Measurements from ENCODE around the gene C19orf38.

The C19orf38 gene

DNA sequence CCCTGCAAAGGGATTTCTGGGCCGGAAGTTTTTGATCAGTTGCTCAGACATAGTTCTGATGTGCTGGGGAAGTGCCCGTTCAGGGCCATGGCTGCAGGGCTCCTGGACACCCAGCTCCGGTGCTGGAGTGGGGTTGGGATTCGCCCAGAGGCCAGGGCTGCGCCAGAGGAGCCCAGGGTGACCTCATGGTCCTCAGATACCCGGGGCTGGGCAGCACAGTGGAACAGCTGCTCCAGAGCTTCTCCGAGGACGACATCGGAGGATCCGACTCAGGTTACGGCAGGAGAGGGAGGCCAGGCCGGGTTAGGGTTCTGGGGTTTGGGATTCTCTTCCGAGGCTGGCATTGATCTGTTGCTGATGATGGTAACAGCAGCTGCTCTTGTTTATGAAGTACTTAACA lies 44.0 kb downstream of the C19orf38 start:
- Histone ChIP-seq H3K27ac (ENCODE audit: low read depth, low read length, poor library complexity, severe bottlenecking) (no peak overlapping the region), H3K79me2 (ENCODE audit: insufficient read depth, low read length) (peaks cover 12% of the 10 kb centered on the region; the same call in 1 of the 2 replicates), H3F3A (ENCODE audit: insufficient read depth, low read length) (no peaks in the 10 kb centered on the region), H3K36me3 (ENCODE audit: insufficient read depth, low read length) (no peaks in the 10 kb centered on the region), H3K4me3 (ENCODE audit: low read depth, low read length, poor library complexity, severe bottlenecking) (no peak overlapping the region), H2AFZ (ENCODE audit: low read length) (no peak overlapping the region), H3K4me2 (ENCODE audit: low read length) (no peak overlapping the region), H3K27me3 (ENCODE audit: insufficient read depth, low read length) (no peaks in the 10 kb centered on the region), H4K20me1 (ENCODE audit: insufficient read depth, low read length) (no peaks in the 10 kb centered on the region), H3K9ac (ENCODE audit: low read length) (no peak overlapping the region), H3K9me2 (ENCODE audit: low read depth, low read length) (no peaks in the 10 kb centered on the region), H3K4me1 (ENCODE audit: insufficient read depth, low read length, severe bottlenecking) (peaks cover 54% of the 10 kb centered on the region), H3K9me3 (ENCODE audit: low read length) (no peaks in the 10 kb centered on the region)
- TF ChIP-seq, protein P1, sequence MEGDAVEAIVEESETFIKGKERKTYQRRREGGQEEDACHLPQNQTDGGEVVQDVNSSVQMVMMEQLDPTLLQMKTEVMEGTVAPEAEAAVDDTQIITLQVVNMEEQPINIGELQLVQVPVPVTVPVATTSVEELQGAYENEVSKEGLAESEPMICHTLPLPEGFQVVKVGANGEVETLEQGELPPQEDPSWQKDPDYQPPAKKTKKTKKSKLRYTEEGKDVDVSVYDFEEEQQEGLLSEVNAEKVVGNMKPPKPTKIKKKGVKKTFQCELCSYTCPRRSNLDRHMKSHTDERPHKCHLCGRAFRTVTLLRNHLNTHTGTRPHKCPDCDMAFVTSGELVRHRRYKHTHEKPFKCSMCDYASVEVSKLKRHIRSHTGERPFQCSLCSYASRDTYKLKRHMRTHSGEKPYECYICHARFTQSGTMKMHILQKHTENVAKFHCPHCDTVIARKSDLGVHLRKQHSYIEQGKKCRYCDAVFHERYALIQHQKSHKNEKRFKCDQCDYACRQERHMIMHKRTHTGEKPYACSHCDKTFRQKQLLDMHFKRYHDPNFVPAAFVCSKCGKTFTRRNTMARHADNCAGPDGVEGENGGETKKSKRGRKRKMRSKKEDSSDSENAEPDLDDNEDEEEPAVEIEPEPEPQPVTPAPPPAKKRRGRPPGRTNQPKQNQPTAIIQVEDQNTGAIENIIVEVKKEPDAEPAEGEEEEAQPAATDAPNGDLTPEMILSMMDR (IDR thresholded peaks at IDR 0.05; ENCODE audit: low read length), result no peak
- no peak for TF ChIP-seq EZH2 (IDR thresholded peaks at IDR 0.05; ENCODE audit: borderline replicate concordance, low read length)

DNA sequence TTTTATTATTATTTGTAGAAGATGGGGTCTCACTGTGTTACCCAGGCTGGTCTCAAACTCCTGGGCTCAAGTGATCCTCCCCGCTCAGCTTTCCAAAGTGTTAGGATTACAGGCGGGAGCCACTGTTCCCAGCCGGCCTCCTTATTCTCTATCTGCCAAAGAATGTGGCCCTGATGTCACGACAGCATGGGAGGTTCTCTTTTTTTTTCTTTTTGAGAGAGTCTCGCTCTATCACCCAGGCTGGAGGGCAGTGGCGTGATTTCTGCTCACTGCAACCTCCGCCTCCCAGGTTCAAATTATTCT lies 46.6 kb downstream of the C19orf38 start:
- Histone ChIP-seq H3K27me3 (ENCODE audit: insufficient read depth, low read length) (no peaks in the 10 kb centered on the region), H3K9me2 (ENCODE audit: low read depth, low read length) (no peaks in the 10 kb centered on the region), H3K36me3 (ENCODE audit: insufficient read depth, low read length) (no peaks in the 10 kb centered on the region), H4K20me1 (ENCODE audit: insufficient read depth, low read length) (no peaks in the 10 kb centered on the region), H3K79me2 (ENCODE audit: insufficient read depth, low read length) (peaks cover 19% of the 10 kb centered on the region; the same call in 1 of the 2 replicates), H3K27ac (ENCODE audit: low read depth, low read length, poor library complexity, severe bottlenecking) (peak overlapping the region; percentile 78), H3K9ac (ENCODE audit: low read length) (no peak overlapping the region; the same call in 1 of the 2 replicates), H2AFZ (ENCODE audit: low read length) (no peak overlapping the region), H3K4me1 (ENCODE audit: insufficient read depth, low read length, severe bottlenecking) (peaks cover 38% of the 10 kb centered on the region), H3K4me3 (ENCODE audit: low read depth, low read length, poor library complexity, severe bottlenecking) (no peak overlapping the region), H3K9me3 (ENCODE audit: low read length) (no peaks in the 10 kb centered on the region), H3K4me2 (ENCODE audit: low read length) (peak overlapping the region; percentile 54; the same call in 1 of the 2 replicates), H3F3A (ENCODE audit: insufficient read depth, low read length) (no peaks in the 10 kb centered on the region)
- no peak for TF ChIP-seq EZH2 (IDR thresholded peaks at IDR 0.05; ENCODE audit: borderline replicate concordance, low read length)
- TF ChIP-seq, protein P1 (IDR thresholded peaks at IDR 0.05; ENCODE audit: low read length), result no peak

DNA sequence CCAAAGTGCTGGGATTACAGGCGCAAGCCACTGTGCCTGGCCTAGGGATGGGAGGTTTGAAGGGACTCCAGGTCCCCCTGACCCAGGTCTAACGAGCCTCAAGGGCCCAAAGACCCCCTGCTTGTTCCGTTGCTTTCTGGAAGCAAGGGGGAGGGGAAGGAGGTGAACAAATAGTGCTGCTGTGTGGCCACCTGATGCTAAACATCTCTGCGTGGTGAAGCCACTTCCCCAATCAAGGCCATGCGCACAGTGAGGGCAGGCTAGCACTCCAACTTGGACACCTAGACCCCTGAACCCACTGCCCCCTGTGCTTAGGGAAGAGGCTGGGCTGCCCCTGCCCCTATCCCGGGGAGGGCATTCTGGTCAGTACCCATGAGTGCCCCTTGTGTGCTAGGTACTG lies 47.1 kb downstream of the C19orf38 start:
- peak overlapping the region; percentile 78 for H3K27ac ChIP-seq (ENCODE audit: low read depth, low read length, poor library complexity, severe bottlenecking)
- H3K9me3 ChIP-seq (ENCODE audit: low read length), result no peaks in the 10 kb centered on the region
- H3K36me3 ChIP-seq (ENCODE audit: insufficient read depth, low read length), result no peaks in the 10 kb centered on the region
- H2AFZ ChIP-seq (ENCODE audit: low read length), result no peak overlapping the region
- H3K9me2 ChIP-seq (ENCODE audit: low read depth, low read length), result no peaks in the 10 kb centered on the region
- H3K4me3 ChIP-seq (ENCODE audit: low read depth, low read length, poor library complexity, severe bottlenecking), result peak overlapping the region; percentile 2
- H4K20me1 ChIP-seq (ENCODE audit: insufficient read depth, low read length), result no peaks in the 10 kb centered on the region
- peak overlapping the region; percentile 22; the same call in 1 of the 2 replicates for H3K9ac ChIP-seq (ENCODE audit: low read length)
- H3K4me1 ChIP-seq (ENCODE audit: insufficient read depth, low read length, severe bottlenecking), result peaks cover 38% of the 10 kb centered on the region
- no peaks in the 10 kb centered on the region for H3F3A ChIP-seq (ENCODE audit: insufficient read depth, low read length)
- no peaks in the 10 kb centered on the region for H3K27me3 ChIP-seq (ENCODE audit: insufficient read depth, low read length)
- H3K79me2 ChIP-seq (ENCODE audit: insufficient read depth, low read length), result peaks cover 22% of the 10 kb centered on the region; the same call in 1 of the 2 replicates
- no peak for TF ChIP-seq EZH2 (IDR thresholded peaks at IDR 0.05; ENCODE audit: borderline replicate concordance, low read length)
- TF ChIP-seq, protein P1 (IDR thresholded peaks at IDR 0.05; ENCODE audit: low read length), result no peak
- peak overlapping the region; percentile 54 for H3K4me2 ChIP-seq (ENCODE audit: low read length)

Data from OCI-LY1 (cell line).